CD4-positive, CD25-positive, alpha-beta regulatory T cell (primary cell): Measurements from ENCODE around the gene IQCH. TPM values are rescaled to one million over a fixed set of nuclear protein-coding genes. Genes with fewer than 3 reads are reported as not detected.
A peak's percentile ranks its signal among the peaks of the same experiment; 100 is the strongest.

ENCODE experiments used
- ATAC-seq, 2 donors: fragments of 150-1000 bp; cut with Tn5 transposase; one replicate each; pipeline ENCODE4 v1.10.0; 2021; ENCODE audit warnings: low read depth in 2 of 2, moderate number of reproducible peaks in 2 of 2, moderate library complexity in 1 of 2
- DNase-seq, 3 donors: peaks; one replicate each; pipeline versions ENCODE4 v3.0.0 to v3.0.0-alpha.2; 2012 to 2022; ENCODE audit warnings: mixed read lengths in 1 of 3
- H3K27ac ChIP-seq: one replicate; pipeline ENCODE4 v1.7.0; 2013; ENCODE audit warnings: mild to moderate bottlenecking, low read length; ENCODE audit not compliant: insufficient read depth, poor library complexity, severe bottlenecking
- H3K27me3 ChIP-seq: one replicate; pipeline ENCODE4 v1.7.0; 2013; ENCODE audit warnings: low read length; ENCODE audit not compliant: control insufficient read depth, insufficient read depth
- H3K36me3 ChIP-seq: one replicate; pipeline ENCODE4 v1.7.0; 2013; ENCODE audit warnings: mild to moderate bottlenecking, low read length, moderate library complexity; ENCODE audit not compliant: control insufficient read depth, insufficient read depth
- H3K4me1 ChIP-seq: 2 replicates; pipeline ENCODE4 v1.7.0; 2013; ENCODE audit warnings: mild to moderate bottlenecking, low read length; ENCODE audit not compliant: insufficient read depth, control insufficient read depth, poor library complexity, severe bottlenecking
- H3K4me3 ChIP-seq: one replicate; pipeline ENCODE4 v1.7.0; 2013; ENCODE audit warnings: low read depth, mild to moderate bottlenecking, low read length, moderate library complexity
- H3K9me3 ChIP-seq, 2 experiments: 1 replicate in 1 of 2; 2 replicates in 1 of 2; pipeline ENCODE4 v1.7.0; 2013; ENCODE audit warnings: low read length in 2 of 2, mild to moderate bottlenecking in 1 of 2, moderate library complexity in 1 of 2; ENCODE audit not compliant: control insufficient read depth in 2 of 2
- H3K27ac Mint-ChIP-seq, 3 donors: one replicate each; pipeline ENCODE4 v1.8.0; 2020 to 2022; ENCODE audit warnings: mild to moderate bottlenecking in 3 of 3, mixed read lengths in 3 of 3, moderate library complexity in 2 of 3
- H3K27me3 Mint-ChIP-seq: one replicate; pipeline ENCODE4 v1.8.0; 2022; ENCODE audit warnings: mild to moderate bottlenecking, mixed read lengths
- H3K36me3 Mint-ChIP-seq: one replicate; pipeline ENCODE4 v1.8.0; 2020; ENCODE audit warnings: mixed read lengths
- H3K4me1 Mint-ChIP-seq, 4 donors: one replicate each; pipeline ENCODE4 v1.8.0; 2020 to 2022; ENCODE audit warnings: mixed read lengths in 4 of 4, mild to moderate bottlenecking in 1 of 4
- H3K4me3 Mint-ChIP-seq, 4 donors: one replicate each; pipeline ENCODE4 v1.8.0; 2020 to 2022; ENCODE audit warnings: mild to moderate bottlenecking in 4 of 4, mixed read lengths in 4 of 4, moderate library complexity in 3 of 4
- H3K9me3 Mint-ChIP-seq, 7 donors: one replicate each; pipeline ENCODE4 v1.8.0; 2020 to 2022; ENCODE audit warnings: mixed read lengths in 7 of 7, mild to moderate bottlenecking in 3 of 7, moderate library complexity in 2 of 7
- polyA plus RNA-seq, 4 donors: library from polyadenylated mRNA; unstranded; fragments of 300-500 nt; fragmentation: Illumina TruSeq; gene quantifications; one replicate each; pipeline ENCODE4 v1.2.3, GENCODE V29; 2021
- total RNA-seq: library from RNA; stranded (reverse); gene quantifications from one replicate; pipeline ENCODE4 v1.2.3, GENCODE V29; 2022

The IQCH gene
- total RNA-seq (not detected), polyA plus RNA-seq (under 1 TPM in 3 of 4 donors, not detected in 1; 0.32 to 0.54 (median 0.38) TPM)

GRCh38 chr15:67254238-67255175 is at the start of gene IQCH, which contains the start of gene AAGAB:
Gene IQCH, plus strand, starts transcription at chr15:67254786. Its CDS starts 111 bp downstream, at chr15:67254897.
Gene AAGAB, minus strand, starts transcription at chr15:67254661. Its CDS starts 30 bp downstream, at chr15:67254631.
- ATAC-seq, result peak; percentile 93 to 96
- Histone ChIP-seq H3K9me3 (no peaks in the 10 kb centered on the region), H3K4me1 (peaks cover 21% of the 10 kb centered on the region), H3K4me3 (peak within 1 kb of the TSS; percentile 99), H3K27ac (peak within 1 kb of the TSS; percentile 86), H3K27me3 (no peaks in the 10 kb centered on the region), H3K36me3 (no peaks in the 10 kb centered on the region)
- Mint-ChIP-seq H3K9me3 (peaks cover 0 to 4% (median 0%) of the 10 kb centered on the region in 7 donors), H3K27ac (peak within 1 kb of the TSS; percentile 88 to 98 (median 97)), H3K4me3 (peak within 1 kb of the TSS; percentile 92 to 99 (median 98)), H3K27me3 (peaks cover 9% of the 10 kb centered on the region), H3K36me3 (peaks cover 6% of the 10 kb centered on the region), H3K4me1 (peaks cover 16 to 63% (median 40%) of the 10 kb centered on the region in 4 donors)
- DNase-seq, result peak; percentile 94 to 98 (median 96)

GRCh38 chr15:67207555-67208207 is 46.9 kb upstream of the IQCH start:
- H3K27ac Mint-ChIP-seq, result no peak overlapping the region
- no peak overlapping the region for H3K4me3 Mint-ChIP-seq
- H3K27ac ChIP-seq, result no peak overlapping the region
- H3K9me3 ChIP-seq, result no peaks in the 10 kb centered on the region
- peaks cover 0 to 5% (median 2%) of the 10 kb centered on the region in 4 donors for H3K4me1 Mint-ChIP-seq
- no peaks in the 10 kb centered on the region for H3K27me3 Mint-ChIP-seq
- H3K27me3 ChIP-seq, result no peaks in the 10 kb centered on the region
- ATAC-seq, result no peak
- peaks cover 46% of the 10 kb centered on the region for H3K36me3 Mint-ChIP-seq
- H3K9me3 Mint-ChIP-seq, result no peaks in the 10 kb centered on the region
- H3K4me1 ChIP-seq, result no peaks in the 10 kb centered on the region
- no peak overlapping the region for H3K4me3 ChIP-seq
- no peak for DNase-seq
- peaks cover 54% of the 10 kb centered on the region for H3K36me3 ChIP-seq

GRCh38 chr15:67208396-67208795 is 46.2 kb upstream of the IQCH start:
- H3K36me3 Mint-ChIP-seq, result peaks cover 41% of the 10 kb centered on the region
- no peak overlapping the region for H3K4me3 Mint-ChIP-seq
- H3K4me1 ChIP-seq, result no peaks in the 10 kb centered on the region
- no peaks in the 10 kb centered on the region for H3K9me3 Mint-ChIP-seq
- ATAC-seq, result no peak
- H3K27me3 ChIP-seq, result no peaks in the 10 kb centered on the region
- H3K9me3 ChIP-seq, result no peaks in the 10 kb centered on the region
- no peaks in the 10 kb centered on the region for H3K27me3 Mint-ChIP-seq
- DNase-seq, result no peak
- peaks cover 0 to 5% (median 2%) of the 10 kb centered on the region in 4 donors for H3K4me1 Mint-ChIP-seq
- peak overlapping the region in 1 of 3 donors; percentile 9 for H3K27ac Mint-ChIP-seq
- peaks cover 47% of the 10 kb centered on the region for H3K36me3 ChIP-seq
- H3K27ac ChIP-seq, result no peak overlapping the region
- no peak overlapping the region for H3K4me3 ChIP-seq

- Histone ChIP-seq H3K27me3 (no peaks in the 10 kb centered on the region), H3K36me3 (peaks cover 32% of the 10 kb centered on the region), H3K9me3 (no peaks in the 10 kb centered on the region), H3K4me1 (no peaks in the 10 kb centered on the region), H3K4me3 (no peak overlapping the region), H3K27ac (no peak overlapping the region)
- Mint-ChIP-seq H3K27ac (peak overlapping the region in 2 of 3 donors; percentile 3 to 78), H3K36me3 (peaks cover 26% of the 10 kb centered on the region), H3K4me1 (peaks cover 0 to 5% (median under 1%) of the 10 kb centered on the region in 4 donors), H3K4me3 (no peak overlapping the region), H3K27me3 (no peaks in the 10 kb centered on the region), H3K9me3 (no peaks in the 10 kb centered on the region)
- ATAC-seq (no peak), DNase-seq (no peak)
These were observed 43.9 kb upstream of the IQCH start for GRCh38 chr15:67210555-67211168.

- H3K4me3 Mint-ChIP-seq, result no peak overlapping the region
- Histone ChIP-seq H3K36me3 (peaks cover 15% of the 10 kb centered on the region), H3K9me3 (no peaks in the 10 kb centered on the region), H3K27me3 (no peaks in the 10 kb centered on the region), H3K4me3 (no peak overlapping the region), H3K27ac (no peak overlapping the region), H3K4me1 (no peaks in the 10 kb centered on the region)
- no peaks in the 10 kb centered on the region for H3K27me3 Mint-ChIP-seq
- ATAC-seq (no peak), DNase-seq (no peak)
- H3K4me1 Mint-ChIP-seq, result peaks cover 0 to 5% (median 2%) of the 10 kb centered on the region in 4 donors
- no peak overlapping the region for H3K27ac Mint-ChIP-seq
- peaks cover 25% of the 10 kb centered on the region for H3K36me3 Mint-ChIP-seq
- no peaks in the 10 kb centered on the region for H3K9me3 Mint-ChIP-seq
These were observed 41.8 kb upstream of the IQCH start for GRCh38 chr15:67212684-67213367.

GRCh38 chr15:67215102-67215501 is 39.5 kb upstream of the IQCH start:
- ATAC-seq, result no peak
- no peak for DNase-seq
- Mint-ChIP-seq H3K27me3 (no peaks in the 10 kb centered on the region), H3K36me3 (peaks cover 32% of the 10 kb centered on the region), H3K9me3 (no peaks in the 10 kb centered on the region), H3K4me3 (no peak overlapping the region), H3K27ac (no peak overlapping the region), H3K4me1 (peaks cover 0 to 11% (median 8%) of the 10 kb centered on the region in 4 donors)
- H3K36me3 ChIP-seq, result peaks cover 9% of the 10 kb centered on the region
- H3K27ac ChIP-seq, result no peak overlapping the region
- H3K4me3 ChIP-seq, result no peak overlapping the region
- no peaks in the 10 kb centered on the region for H3K4me1 ChIP-seq
- no peaks in the 10 kb centered on the region for H3K27me3 ChIP-seq
- H3K9me3 ChIP-seq, result no peaks in the 10 kb centered on the region

GRCh38 chr15:67216859-67217258 is 37.7 kb upstream of the IQCH start:
- no peaks in the 10 kb centered on the region for H3K9me3 Mint-ChIP-seq
- no peak overlapping the region for H3K4me3 Mint-ChIP-seq
- no peaks in the 10 kb centered on the region for H3K27me3 ChIP-seq
- H3K27me3 Mint-ChIP-seq, result no peaks in the 10 kb centered on the region
- H3K4me1 ChIP-seq, result no peaks in the 10 kb centered on the region
- no peak overlapping the region for H3K4me3 ChIP-seq
- DNase-seq (no peak), ATAC-seq (no peak)
- peaks cover 33% of the 10 kb centered on the region for H3K36me3 Mint-ChIP-seq
- no peak overlapping the region for H3K27ac ChIP-seq
- no peaks in the 10 kb centered on the region for H3K9me3 ChIP-seq
- H3K4me1 Mint-ChIP-seq, result peaks cover 0 to 11% (median 4%) of the 10 kb centered on the region in 4 donors
- no peak overlapping the region for H3K27ac Mint-ChIP-seq
- peaks cover 15% of the 10 kb centered on the region for H3K36me3 ChIP-seq
